Hepatic stellate cell (primary cell): ENCODE data around the gene AHSG.

Source experiments
- DNase-seq: peaks from one replicate; pipeline ENCODE4 v3.0.0; 2011; ENCODE audit warnings: low spot score

The AHSG gene

DNA sequence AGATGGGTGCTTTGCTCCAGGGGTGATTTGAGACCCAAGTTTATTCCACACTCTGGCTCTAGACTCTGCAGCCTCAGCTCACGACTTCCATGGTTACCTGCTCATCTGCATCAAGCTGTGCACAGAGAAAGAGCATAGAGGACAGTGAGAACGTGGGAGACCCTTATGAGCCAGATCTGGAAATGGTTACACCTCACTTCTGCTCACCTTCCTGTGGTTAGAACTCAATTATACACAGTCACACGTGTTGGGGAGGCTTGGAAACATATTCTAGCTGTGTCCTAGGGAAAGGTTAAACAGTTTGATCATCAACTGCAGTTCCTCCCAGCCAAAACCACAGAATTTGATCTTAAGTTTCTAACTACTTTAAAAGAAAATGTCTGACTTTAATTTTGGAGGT, 29.2 kb downstream of the AHSG start:
- no peak for DNase-seq

DNA sequence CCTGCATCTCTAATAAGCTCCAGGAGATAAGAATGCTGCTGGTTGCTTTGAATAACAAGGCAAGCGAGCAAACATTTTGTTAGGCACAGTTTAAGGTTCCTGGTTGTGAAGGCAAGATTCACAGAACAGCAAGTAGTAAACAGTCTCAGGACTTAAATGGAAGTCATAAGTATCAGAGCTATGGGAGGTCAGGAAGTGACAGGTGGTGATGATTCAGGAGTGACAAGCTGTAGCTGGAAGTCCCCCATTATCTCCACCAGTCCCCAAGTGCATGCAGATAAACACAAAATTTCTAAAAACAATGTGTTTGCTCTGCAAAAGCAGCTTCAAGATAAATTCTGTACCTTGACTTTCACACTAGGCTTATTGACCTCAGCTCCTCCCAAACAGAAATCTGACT, 30.6 kb downstream of the AHSG start:
- DNase-seq: no peak

DNA sequence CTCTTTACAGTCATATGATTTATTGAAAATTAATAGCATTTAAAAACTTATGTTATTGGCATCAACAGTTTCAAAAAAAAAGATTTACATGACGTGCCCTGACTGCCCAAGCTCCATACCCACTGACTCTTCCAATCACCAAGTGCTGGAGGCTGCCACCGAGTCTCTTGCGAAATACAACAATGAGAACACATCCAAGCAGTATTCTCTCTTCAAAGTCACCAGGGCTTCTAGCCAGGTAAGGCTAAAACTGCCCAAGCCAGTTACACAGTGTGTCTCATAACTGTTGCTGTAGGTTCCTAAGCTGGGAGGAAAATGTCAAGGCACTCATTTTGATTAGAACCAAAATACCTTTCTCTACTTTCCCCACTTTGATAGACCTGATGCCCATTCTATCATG, 31.8 kb downstream of the AHSG start:
- no peak for DNase-seq

DNA sequence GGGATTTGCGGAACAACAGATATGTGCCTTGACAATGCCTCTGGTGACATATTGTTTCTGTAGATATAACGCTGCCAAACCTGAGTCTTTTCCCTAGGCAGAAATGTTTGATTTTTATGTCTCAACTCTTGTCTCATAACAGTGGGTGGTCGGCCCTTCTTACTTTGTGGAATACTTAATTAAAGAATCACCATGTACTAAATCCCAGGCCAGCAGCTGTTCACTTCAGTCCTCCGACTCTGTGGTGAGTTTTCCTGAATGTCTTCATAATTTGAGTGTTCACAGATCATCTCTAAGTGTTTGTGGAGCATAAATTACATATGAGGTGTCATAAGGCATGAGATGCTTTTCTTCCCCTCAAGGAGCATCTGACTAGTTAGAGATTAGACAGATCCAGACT, 33.2 kb downstream of the AHSG start:
- no peak for DNase-seq

DNA sequence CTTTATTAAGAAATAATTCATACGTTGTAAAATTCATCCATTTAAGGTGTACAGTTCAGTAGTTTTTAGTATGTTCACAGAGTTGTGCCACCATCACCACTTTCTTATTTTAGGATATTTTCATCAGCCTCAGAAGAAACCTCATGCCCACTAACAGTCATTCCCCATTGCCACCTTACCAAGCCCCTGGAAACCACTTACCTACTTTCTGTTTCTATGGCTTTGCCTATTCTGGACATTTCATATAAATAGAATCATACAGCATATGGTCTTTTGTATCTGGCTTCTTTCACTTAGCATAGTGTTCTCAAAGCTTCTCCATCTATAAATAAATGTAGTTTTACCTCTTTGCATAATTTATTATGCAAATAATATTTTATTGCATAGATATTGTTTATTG, 34.0 kb downstream of the AHSG start:
- DNase-seq: no peak

DNA sequence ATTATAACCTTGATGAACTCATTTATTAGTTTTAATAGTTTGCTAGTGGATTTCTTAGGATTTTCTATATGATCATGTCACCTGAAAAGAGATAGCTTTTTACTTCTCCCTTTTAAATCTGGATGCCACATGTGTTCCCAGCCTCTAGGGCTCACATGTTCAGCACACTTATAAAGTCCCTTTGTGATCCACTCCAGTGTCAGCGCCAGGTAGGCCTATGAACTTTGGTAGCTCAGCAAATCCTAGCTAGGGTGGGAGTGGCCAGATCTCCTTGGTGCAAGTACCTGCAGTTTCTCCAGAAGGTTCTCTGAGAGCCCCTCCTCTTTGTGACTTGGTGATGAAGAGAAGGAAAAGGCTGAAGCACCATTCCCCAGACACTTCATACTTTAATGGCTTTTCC, 36.0 kb downstream of the AHSG start:
- DNase-seq: no peak

DNA sequence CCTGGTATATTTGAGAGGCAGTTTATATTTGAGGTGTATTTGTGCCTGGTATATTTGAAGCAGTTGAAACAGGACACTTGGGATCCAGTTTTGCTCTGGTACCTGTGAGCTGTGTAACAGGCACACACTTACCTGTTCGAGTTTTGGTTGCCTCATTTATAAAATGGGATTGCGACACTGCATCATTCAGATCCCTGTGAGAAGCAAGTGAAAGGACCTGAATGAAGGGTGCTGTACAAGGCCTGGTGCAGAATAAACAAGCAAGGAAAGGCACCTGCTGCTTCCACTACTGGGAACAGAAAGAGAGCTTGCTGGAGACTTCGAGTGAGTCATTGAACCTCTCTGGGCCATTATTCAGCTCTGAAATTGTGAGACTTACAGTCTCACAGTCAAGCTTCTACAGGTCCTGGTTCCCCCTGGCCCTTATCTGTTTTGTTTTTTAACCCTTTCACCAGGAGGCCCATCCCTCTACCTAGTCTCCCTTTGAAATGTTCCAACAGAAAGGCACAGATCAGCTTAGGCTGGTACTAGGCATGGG, 38.9 kb downstream of the AHSG start:
- DNase-seq: no peak

DNA sequence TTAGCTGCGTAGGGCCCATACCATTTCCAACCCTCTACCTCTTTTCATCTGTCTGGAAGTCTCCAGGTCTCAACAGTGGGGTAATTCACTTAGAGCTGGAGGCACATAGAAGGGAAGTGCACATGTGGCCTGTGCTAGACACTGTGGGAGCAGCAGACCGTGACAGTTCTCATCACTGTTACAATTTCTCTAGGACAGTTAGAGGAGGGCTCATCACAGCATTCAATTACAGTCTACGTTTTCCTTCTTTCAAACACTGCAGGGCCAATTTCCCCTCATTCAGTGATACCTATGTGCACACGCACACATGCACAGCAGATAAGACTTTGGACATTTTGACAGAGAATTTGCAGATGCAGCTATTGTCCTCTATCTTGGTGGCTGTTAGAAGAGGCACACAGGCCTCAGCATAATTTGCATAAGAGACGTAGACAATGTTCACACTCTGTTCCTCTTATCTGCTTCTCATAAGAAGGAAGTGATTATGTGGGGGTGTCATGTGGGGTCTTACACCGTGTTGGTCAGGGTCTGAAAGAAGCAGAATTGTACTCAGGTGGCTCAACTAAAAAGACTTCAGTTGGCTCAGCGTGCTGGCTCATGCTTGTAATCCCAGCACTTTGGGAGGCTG, 40.3 kb downstream of the AHSG start:
- no peak for DNase-seq

DNA sequence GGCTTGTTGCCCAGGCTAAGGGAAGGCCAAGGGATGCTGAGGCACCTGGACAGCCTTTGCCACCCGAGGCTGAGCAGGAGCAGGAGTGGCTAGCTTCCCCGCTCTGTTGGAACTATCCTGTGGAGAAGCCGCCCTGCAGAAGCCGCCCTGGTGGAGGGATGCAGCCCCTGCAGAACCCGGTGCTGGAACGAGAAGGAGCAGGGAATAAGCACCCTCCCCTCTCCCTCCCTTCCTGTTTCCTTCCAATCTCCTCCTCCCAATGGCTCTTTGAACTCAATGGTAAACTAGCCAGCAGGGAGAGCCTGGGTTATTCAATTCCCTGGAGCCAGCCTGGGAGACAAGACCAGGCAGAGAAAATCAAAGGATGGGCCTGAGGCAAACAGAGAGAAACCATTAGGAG, 41.1 kb downstream of the AHSG start:
- DNase-seq: no peak

DNA sequence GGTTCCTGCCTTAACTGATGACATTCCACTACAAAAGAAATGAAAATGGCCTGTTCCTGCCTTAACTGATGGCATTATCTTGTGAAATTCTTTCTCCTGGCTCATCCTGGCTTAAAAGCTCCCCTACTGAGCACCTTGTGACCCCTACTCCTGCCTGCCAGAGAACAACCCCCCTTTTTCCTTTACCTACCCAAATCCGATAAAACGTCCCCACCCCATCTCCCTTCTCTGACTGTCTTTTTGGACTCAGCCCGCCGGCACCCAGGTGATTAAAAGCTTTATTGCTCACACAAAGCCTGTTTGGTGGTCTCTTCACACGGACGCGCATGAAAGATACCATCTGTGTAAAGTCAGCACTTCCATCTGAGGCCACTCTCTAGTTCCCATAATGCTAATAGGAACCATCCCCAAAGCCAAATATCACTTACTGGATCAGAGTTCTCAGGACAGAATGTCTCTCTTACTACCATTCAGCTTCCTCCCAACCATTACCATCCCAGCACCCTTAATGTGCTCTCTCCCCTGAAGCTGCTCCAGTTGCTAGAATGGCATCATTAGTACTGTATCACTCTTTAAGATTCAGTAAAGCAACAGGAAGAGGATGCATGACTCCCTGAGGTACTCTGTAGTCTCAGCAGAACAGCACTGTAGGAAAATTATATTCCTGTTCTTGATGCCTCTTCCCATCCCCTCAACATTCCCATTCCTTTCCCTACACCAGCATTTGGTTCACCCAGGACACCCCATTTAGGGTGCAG, 50.7 kb downstream of the AHSG start:
- no peak for DNase-seq

DNA sequence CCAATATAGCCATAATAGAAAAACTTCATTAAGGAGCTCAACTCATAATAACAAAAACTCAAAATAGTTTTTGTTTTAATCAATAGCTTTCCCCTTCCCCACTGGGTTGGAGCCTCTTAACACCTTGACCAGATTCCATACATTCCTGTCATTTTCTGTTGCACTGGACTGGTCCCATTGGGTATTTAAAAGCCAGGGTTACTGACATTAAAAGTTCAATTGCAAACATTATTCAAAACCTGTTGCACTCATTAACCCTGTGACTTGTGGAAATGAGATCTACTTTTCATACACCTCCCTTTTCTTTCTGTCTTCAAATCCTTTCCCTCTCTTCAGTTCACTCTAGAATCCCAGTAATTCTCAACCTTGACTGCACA, 51.2 kb downstream of the AHSG start:
- DNase-seq: no peak

DNA sequence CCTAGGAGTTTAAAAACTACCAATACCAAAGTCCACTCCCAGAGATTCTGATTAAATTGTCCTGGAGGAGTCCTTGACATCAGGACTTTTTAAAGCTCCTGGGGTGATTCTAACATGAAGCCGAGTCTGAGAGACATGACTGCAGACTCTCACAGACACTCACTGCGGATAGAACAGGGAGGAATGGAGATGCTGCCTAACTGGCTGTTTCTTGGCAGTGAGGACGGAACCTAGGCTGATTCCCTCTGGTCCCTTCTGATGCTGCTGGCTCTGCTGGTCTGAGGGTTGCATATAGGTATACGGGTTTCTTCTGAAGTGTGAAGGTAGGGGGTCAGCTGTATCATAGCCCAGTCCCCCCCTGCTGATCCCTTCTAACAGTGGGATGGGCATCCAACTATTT, 51.6 kb downstream of the AHSG start:
- DNase-seq: no peak

DNA sequence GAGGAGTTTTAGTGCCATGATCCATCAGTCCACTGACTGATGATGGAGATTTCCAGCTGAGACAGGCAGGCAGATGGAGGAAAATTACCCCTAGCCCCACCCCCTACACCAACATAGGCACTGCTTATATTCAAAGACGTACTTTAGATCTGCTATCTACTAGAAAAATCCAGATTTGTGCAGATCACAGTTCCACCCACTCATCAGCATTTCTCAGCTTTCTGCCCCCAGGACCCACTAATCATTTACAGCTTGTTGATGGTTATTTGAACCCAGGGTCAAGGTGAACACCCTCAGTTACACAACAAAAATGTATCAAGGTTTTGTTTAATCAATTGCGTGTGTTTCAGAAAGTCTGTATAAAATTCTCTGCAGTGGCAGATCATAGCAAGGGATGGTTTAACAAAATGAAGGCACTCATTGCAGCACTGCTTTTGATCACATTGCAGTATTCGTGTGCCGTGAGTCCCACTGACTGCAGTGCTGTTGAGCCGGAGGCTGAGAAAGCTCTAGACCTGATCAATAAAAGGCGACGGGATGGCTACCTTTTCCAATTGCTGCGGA, 52.8 kb downstream of the AHSG start, which contains the start of gene HRG:
HRG (plus strand) TSS at position 390 of the 564 bp plus-strand sequence; CDS start at position 408, 18 bp downstream.
- DNase-seq: no peak

DNA sequence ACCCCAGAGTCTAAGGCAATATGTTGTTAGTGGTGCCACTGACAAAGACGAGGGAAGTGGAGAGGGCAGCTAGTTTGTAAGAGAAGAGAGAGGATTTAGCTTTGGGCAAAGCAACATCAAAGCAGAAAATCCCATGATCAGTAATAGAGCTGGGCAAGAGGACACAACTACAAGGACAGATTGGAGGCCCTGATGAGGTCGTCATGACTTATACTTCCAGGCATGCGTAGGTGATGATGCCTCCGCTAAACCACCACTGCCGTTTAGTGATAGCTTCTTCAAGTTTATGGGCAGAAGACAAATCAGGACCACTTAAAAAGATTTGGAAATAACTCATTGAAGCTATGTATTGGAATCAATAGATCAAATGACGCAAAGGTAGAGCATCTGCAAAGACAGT, 55.6 kb downstream of the AHSG start:
- DNase-seq: no peak

DNA sequence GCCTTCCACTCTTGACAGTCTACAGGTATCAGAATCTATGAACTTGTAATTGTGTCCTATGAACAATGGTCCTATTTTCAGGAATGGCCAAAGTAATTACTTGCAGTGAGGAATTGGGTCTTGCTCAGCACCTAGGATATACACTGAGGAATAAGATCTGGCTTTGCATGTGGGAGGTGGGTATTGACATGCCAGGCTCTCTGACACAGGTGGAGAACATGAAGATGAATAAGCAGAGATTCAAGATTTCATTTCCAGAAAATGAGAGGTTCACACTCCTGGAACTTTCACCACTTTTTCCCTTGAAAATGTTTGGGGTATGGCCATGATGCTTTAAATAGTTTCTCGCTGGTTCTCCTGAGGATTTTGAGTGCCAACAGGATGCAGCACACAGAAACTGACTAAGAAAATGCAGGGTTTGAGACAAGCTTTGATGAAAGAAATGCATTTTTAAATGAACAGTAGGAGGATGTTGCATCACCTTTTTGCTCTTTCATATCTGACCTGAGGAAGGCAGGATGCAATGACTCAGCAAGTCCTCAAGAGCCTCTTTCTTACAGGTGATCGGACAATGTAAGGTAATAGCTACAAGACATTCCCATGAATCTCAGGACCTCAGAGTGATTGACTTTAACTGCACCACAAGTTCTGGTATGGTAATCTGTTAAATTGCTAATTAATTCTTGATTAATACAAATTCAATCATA, 56.7 kb downstream of the AHSG start:
- no peak for DNase-seq

DNA sequence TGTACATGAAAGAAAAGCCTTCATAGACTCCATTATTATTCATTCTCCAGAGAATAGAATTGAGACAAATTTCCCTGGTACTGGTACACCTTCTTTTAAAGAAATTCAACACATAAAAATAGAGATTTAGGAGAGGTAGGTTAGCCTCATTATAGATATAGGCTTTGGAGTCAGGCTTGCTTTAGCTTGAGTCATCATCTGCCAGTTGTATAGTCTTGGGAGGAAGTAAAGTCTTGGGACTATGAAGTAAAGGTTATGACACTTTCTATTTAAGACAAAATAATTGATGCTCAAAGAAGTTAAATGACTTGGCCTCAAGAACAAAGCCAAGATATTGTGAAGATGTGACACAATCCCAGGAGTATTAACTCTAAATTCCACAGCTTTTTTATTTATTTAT, 57.3 kb downstream of the AHSG start:
- no peak for DNase-seq
